ENCODE measurements around the gene FOXE3. TPM values are rescaled to one million over a fixed set of nuclear protein-coding genes. Genes with fewer than 3 reads are reported as not detected.

Gene FOXE3
- total RNA-seq, 1 donor from 2014 or later, result not detected

DNA sequence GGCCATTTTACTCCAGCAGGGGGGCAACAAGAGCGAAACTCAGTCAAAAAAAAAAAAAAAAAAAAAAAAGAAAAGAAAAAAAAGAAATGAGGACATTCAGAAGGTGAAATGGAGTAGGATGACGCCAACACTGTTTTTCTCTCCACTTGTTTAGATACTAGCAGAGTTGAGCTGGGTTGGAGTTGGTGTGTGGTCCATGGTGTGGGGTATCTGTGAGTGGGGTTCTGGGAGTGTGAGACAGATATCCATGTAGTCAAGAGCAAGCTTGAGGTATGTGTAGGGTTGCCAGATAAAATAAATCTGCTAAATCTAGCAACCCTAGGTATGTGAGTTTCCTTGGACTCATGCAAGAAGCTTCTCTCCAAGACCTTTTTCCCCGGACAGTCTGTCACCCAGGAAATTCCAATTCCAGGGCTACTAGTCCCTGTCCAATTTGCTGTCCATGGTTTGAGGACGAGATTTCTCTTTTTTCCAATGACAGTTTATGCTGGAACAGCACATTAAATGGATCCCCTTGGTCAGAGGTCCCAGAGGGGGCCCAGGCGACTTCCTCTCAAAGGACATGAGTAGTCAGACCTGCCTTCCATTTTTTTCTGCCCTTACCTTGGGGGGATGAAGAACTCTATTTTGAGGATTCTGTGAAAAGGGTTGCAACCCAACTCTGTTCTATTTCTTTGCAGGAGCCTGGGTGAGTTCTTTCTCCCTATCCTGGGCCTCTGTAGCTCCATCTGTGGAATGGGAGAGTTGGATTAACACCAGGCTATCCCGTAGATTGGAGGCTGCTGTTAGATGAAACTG, 19.6 kb downstream of the FOXE3 start:
- no peak for DNase-seq (ENCODE audit: low read depth)

GRCh38 chr1:47436304-47436978, 20.4 kb downstream of the FOXE3 start:
- DNase-seq (ENCODE audit: low read depth), result peak; percentile 35

DNA sequence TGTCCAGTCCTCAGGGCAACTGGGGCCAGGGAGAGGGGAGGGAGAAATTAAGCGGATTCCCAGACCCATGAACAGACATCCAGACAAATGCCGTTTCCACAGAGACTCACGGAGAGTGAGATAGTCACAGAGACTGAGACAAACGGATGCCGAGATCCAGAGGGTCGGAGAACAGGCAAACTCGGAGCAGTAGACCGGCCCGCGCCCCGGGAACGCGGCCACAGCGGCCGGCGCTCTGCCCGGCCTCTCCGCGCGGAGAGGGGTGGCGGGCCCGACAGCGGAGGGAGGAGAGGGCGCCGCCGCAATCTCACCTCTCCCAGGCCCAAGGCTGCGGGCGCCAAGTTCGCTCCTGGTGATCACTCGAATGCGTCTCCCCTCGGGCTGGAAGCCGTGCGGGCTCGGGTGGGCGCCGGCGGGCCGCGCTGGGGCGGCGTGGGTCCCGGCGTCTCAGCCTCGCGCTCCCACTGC, 20.9 kb downstream of the FOXE3 start:
- peak; percentile 22 for DNase-seq (ENCODE audit: low read depth)

DNA sequence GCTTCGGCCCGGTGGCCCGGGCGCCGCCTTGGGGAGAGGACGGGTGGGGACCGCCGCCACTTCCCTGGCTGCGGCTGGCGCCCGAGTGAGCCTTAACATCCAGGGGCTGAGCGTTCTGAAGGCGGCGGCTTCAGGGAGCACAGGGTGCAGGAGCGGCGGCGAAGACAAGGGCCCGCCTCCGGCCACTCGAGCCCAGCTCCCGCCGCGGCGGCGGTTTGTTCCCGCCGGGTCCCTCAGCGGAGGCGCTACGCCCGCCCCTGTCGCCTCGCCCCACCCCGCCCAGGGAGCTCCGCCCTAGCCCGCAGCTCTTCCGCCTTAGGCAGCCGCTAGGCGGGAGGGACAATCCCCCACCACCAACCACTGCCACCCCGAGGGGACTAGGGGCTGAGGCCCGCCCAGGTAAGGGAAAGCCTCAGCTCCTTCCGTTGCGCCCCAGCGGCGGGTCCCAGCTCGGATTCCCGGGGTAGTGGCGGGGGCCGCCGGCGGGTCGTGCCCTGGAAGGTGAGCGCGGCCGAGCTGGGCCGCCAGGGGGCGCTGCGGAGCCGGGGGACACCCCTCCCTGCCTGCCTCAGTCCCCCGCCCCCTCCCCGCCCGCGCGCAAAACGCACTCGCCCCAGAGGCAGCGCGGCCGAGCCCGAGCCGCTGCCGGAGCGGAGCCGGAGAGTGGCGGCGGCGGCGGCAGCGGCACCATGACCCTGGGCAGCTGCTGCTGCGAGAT, 21.5 kb downstream of the FOXE3 start, which contains the start of gene FOXD2:
TSS of gene FOXD2 (plus strand) at position 598 of the 718 bp plus-strand sequence. CDS start at position 690, 92 bp downstream.
- DNase-seq (ENCODE audit: low read depth), result peak; percentile 38

GRCh38 chr1:47438165-47439016, 22.3 kb downstream of the FOXE3 start:
- DNase-seq (ENCODE audit: low read depth), result no peak

- no peak for DNase-seq (ENCODE audit: low read depth)
Measured at GRCh38 chr1:47439017-47439818, 23.1 kb downstream of the FOXE3 start.

DNA sequence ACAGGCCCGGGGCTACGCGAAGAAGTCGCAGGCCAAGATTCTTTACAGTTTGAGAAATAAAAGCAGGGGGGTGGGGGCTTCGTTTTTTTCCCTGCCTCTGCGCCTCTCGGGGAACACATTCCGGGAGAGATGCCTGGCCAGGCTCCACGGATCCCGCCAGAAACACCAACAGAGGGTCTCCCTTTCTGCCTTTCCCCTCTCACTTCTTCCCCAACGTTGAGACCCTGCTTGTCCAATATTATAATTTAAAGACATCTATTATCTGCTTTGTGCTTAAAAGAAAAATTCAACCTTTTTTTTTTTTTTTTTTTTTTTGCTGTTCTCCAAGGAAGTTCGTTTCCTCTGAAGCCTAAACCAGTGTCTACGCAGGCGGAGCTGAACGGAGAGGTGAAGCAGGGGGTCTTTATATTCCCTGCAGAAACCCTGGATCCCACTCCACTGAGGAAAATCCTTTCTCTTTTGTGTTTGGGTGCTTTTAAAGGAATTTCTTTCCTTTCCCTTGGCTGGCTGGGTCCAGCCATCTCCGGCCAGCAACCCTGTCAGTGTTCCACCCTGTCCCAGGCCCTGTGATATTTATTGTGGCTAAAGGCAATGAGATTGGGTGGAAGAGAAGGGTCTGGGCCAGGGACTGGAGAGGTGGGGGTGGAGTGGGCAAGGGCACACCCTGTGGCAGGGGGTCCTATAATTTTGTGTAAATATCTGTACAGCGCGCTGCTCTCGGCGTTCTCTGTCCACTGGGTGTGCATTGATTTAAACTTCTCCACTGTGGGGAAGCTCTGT, 23.9 kb downstream of the FOXE3 start:
- no peak for DNase-seq (ENCODE audit: low read depth)

- DNase-seq (ENCODE audit: low read depth), result no peak
Measured at GRCh38 chr1:47440599-47441081, 24.6 kb downstream of the FOXE3 start.

DNA sequence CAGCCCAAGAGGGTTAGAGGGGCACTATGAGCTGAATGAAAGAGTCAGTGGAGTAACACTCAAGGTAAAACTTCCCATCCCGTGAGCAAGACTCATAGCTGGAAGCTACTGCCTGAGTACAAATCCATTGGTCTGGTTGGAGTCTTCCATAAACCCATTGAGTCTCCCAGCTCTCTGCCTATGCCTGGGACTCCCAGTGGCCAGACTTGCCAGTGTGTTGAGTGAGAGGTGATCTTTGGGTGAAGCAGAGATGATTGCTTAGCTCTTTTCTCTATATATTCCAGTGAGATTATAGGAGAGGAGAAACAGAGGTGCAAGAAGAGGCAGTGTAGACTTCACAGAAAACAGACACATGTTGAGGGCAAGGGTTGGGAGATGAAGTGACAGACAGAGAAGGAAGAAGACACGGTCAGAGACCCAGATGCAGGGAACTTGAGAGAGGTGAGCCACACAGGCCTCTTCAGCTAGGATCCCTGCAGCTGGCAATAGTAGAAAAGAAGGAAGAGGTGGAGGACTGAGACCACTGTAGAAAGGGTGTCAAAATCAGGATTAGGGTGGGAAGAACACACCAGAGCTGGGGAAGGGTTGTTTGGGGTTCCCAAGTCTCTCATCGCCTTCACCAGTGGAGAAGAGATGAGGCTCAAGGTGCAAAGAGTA, 25.5 kb downstream of the FOXE3 start:
- DNase-seq (ENCODE audit: low read depth), result no peak

DNA sequence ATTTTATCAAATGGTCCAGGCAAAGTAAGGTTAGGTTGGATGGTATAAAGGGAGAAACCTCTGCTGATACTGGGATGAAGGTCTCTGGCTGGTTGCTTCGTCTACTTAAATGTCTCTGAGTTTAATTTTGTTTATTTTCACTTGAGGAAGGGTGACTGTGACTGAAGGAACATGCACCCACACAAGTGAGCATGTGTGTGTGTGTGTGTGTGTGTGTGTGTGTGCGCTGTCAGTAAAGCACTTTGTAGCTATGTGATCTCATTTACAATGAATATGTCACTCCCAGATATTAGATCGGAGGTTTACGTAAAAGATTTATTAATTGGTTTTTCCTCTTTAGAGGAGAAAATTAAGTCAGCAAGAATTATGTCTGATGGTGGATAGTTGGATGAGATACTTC, 26.1 kb downstream of the FOXE3 start:
- no peak for DNase-seq (ENCODE audit: low read depth)

- DNase-seq (ENCODE audit: low read depth), result no peak
Measured at GRCh38 chr1:47442842-47443529, 26.9 kb downstream of the FOXE3 start.

GRCh38 chr1:47443530-47444296, 27.6 kb downstream of the FOXE3 start:
- DNase-seq (ENCODE audit: low read depth), result no peak

GRCh38 chr1:47444297-47444561, 28.1 kb downstream of the FOXE3 start:
- DNase-seq (ENCODE audit: low read depth), result no peak

DNA sequence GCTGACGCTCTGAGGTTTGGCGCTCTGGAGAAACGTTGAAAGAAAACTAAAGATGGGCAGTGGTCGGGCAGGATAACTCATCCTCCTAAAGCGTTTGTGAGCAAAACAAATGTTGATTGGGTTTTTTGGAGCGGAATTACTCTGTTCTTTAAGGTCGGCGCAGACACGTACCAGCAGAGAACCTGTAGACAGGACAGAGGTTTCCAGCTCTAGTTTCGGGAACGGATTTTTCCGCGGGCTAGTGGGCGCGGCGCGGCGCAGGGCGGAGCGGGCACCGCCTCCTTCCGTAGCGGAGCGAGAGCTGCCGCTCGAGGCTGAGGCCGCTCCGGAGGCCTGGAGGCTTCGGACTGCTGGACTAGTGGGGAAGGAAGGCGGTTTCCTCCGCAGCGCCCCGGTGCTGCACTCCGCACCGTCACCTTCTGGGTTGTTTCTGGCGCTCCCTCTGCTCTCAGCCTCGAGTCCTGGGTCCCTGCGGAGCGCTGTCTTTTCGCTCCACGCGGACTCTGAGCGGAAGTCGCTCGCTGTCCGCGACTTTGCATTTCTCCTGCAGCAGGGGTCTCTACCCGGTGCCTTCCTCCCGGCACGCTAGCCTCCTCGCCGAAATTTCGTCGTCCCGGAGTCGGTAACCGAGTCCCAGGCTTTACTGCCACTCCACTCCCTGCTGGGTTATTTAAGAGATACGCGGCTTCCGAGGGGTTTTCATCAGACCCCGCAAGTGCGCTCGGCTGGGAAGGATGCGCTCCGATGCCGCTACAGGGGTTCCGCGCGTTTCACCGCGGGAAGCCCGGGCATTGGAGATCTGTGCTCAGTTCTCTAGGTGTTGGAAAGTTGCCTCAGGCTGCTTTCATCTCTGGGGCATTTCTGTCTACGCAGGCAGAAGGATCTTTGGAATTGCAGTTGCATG, 28.7 kb downstream of the FOXE3 start:
- no peak for DNase-seq (ENCODE audit: low read depth)

DNA sequence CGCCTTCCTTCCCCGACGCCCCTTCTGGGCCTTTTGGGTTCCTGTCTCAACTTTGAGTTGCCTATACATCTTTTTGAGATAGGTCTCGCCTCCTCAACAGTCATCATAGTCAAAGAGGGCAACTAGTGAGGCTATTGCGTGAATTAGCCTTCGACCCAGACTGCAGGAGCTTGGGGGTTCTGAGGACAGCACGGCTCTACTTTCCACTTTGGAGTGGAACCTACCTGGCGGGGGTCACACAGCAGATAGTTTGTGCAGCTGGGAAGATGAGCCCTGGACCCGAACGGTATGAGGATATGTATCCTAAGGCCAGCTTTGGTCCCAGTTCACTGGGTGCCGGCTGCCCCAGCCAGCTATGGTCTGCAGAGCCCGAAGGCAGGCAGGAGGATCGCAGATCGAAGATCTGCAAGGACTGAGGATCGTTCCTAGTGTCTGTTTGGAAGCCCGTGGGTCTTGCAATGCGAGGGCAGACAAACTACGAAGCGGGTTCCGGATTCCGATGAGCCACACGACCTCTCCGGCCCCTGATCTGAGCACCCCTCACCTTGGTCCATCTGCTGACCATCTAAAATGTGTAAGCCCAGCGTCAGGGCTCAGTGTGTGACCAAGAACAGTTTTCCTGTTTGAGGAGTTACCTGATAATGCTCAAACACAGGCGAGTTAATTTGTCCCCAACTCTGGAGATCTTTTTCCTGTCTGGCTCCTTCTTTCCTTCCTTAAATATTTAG, 29.9 kb downstream of the FOXE3 start:
- DNase-seq (ENCODE audit: low read depth), result no peak
